ENCODE results near the gene ZNF776. TPM values are rescaled to one million over a fixed set of nuclear protein-coding genes. Genes with fewer than 3 reads are reported as not detected.
"Not testable (repeated sequence)": the region's sequence is repeated elsewhere in the genome, so short reads cannot be mapped to it uniquely, and the experiment has no call there.

ZNF776 gene
- 22.4 TPM for total RNA-seq

- peak; percentile 97 for DNase-seq
These were observed at the start of gene ZNF776 for GRCh38 chr19:57746580-57747471. Gene ZNF776 (plus strand): TSS chr19:57746815. CDS start chr19:57747059, 244 bp downstream.

GRCh38 chr19:57701625-57702024, 45.0 kb upstream of the ZNF776 start:
- DNase-seq: no peak

- no peak for DNase-seq
These were observed 40.3 kb upstream of the ZNF776 start for GRCh38 chr19:57706346-57706745.

GRCh38 chr19:57708641-57709361, 37.8 kb upstream of the ZNF776 start, which contains the start of gene ZNF154:
Gene ZNF154 (minus strand): TSS chr19:57709204. CDS start chr19:57708971, 233 bp downstream.
- peak; percentile 95 for DNase-seq

GRCh38 chr19:57709616-57710015, 37.0 kb upstream of the ZNF776 start:
- DNase-seq: no peak

GRCh38 chr19:57712222-57712621, 34.4 kb upstream of the ZNF776 start:
- DNase-seq: no peak

GRCh38 chr19:57719424-57719823, 27.2 kb upstream of the ZNF776 start:
- DNase-seq: no peak

- DNase-seq: no peak
These were observed 26.6 kb upstream of the ZNF776 start for GRCh38 chr19:57719901-57720519.

- DNase-seq: no peak
These were observed 25.7 kb upstream of the ZNF776 start for GRCh38 chr19:57720878-57721277.

- DNase-seq: peak; percentile 38
These were observed 8.3 kb upstream of the ZNF776 start for GRCh38 chr19:57738320-57738719.

GRCh38 chr19:57738770-57739169, 7.8 kb upstream of the ZNF776 start:
- not testable (repeated sequence) for DNase-seq

- no peak for DNase-seq
These were observed 825 bp downstream of the ZNF776 start for GRCh38 chr19:57747472-57747807.

- no peak for DNase-seq
These were observed 1.4 kb downstream of the ZNF776 start for GRCh38 chr19:57748029-57748428.

- DNase-seq: no peak
These were observed 7.6 kb downstream of the ZNF776 start for GRCh38 chr19:57754091-57754673.

- no peak for DNase-seq
These were observed 8.4 kb downstream of the ZNF776 start for GRCh38 chr19:57755031-57755430.

GRCh38 chr19:57757941-57758340, 11.3 kb downstream of the ZNF776 start:
- no peak for DNase-seq

- DNase-seq: no peak
These were observed 12.5 kb downstream of the ZNF776 start for GRCh38 chr19:57759096-57759495.

GRCh38 chr19:57769345-57770131, 22.9 kb downstream of the ZNF776 start, which contains the start of gene ZNF586:
Gene ZNF586 (plus strand): TSS chr19:57769676. CDS start chr19:57769843, 167 bp downstream.
- peak; percentile 96 for DNase-seq

GRCh38 chr19:57771417-57771816, 24.8 kb downstream of the ZNF776 start:
- no peak for DNase-seq

- DNase-seq: no peak
These were observed 26.9 kb downstream of the ZNF776 start for GRCh38 chr19:57773488-57773887.

- no peak for DNase-seq
These were observed 30.2 kb downstream of the ZNF776 start for GRCh38 chr19:57776764-57777296.
